PC-9 (cell line): Measurements from ENCODE around the gene TCF12. TPM values are rescaled to one million over a fixed set of nuclear protein-coding genes. Genes with fewer than 3 reads are reported as not detected.

Experiments
- BruUV-seq: library from RNA; stranded (reverse); fragments of 400-500 nt; replicated peaks from 2 replicates; lab custom pipeline; 2021; lab: Mats Ljungman, UMichigan
- CTCF ChIA-PET: fragments of 300-600 bp; sonication (Branson Sonifier 250); formaldehyde crosslinking; loops from one replicate; lab custom pipeline; 2022; ENCODE audit warnings: antibody characterized with exemption; lab: Charles Lee
- POLR2A ChIA-PET: fragments of 300-600 bp; sonication (Branson Sonifier 250); formaldehyde crosslinking; loops from one replicate; lab custom pipeline; 2022; ENCODE audit warnings: antibody characterized with exemption; ENCODE audit not compliant: unreplicated experiment; lab: Charles Lee
- DNase-seq, 2 experiments: peaks; one replicate each; pipeline versions ENCODE4 v3.0.0 to v3.0.0-alpha.2; 2015 to 2022; ENCODE audit warnings: mixed read lengths in 1 of 2
- H2AFZ ChIP-seq: fragments of 200-600 bp; sonication (generic); 2 replicates; pipeline ENCODE4 v1.8.1; 2017; ENCODE audit warnings: antibody characterized with exemption
- H3F3A ChIP-seq: fragments of 200-600 bp; sonication (generic); 2 replicates; pipeline ENCODE4 v1.8.1; 2017; ENCODE audit warnings: antibody characterized with exemption, mild to moderate bottlenecking, low read depth; ENCODE audit not compliant: insufficient read depth
- H3K27ac ChIP-seq: fragments of 200-600 bp; sonication (generic); 2 replicates; pipeline ENCODE4 v1.6.1; 2016; ENCODE audit warnings: mixed run types
- H3K27me3 ChIP-seq: fragments of 200-600 bp; sonication (generic); 2 replicates; pipeline ENCODE4 v1.6.1; 2016; ENCODE audit warnings: low read depth, mixed run types; ENCODE audit not compliant: insufficient read depth
- H3K36me3 ChIP-seq: fragments of 200-600 bp; sonication (generic); 2 replicates; pipeline ENCODE4 v1.6.1; 2016; ENCODE audit warnings: low read depth, mixed run types
- H3K4me1 ChIP-seq: fragments of 200-600 bp; sonication (generic); replicated peaks from 2 replicates; pipeline ENCODE4 v1.6.1; 2016; ENCODE audit warnings: mixed run types; ENCODE audit not compliant: insufficient read depth
- H3K4me2 ChIP-seq: fragments of 200-600 bp; sonication (generic); 2 replicates; pipeline ENCODE4 v1.6.1; 2017; ENCODE audit warnings: mixed run types
- H3K4me3 ChIP-seq: fragments of 200-600 bp; sonication (generic); 2 replicates; pipeline ENCODE4 v1.6.1; 2016; ENCODE audit warnings: mixed run types
- H3K79me2 ChIP-seq: fragments of 200-600 bp; sonication (generic); 2 replicates; pipeline ENCODE4 v1.6.1; 2017; ENCODE audit warnings: low read depth, mixed run types
- H3K9me2 ChIP-seq: fragments of 200-600 bp; sonication (generic); 2 replicates; pipeline ENCODE4 v1.8.1; 2017; ENCODE audit warnings: mild to moderate bottlenecking; ENCODE audit not compliant: insufficient read depth
- H3K9me3 ChIP-seq: fragments of 200-600 bp; sonication (generic); 2 replicates; pipeline ENCODE4 v1.8.1; 2016; ENCODE audit warnings: low read depth; ENCODE audit not compliant: insufficient read depth
- H4K20me1 ChIP-seq: fragments of 200-600 bp; sonication (generic); 2 replicates; pipeline ENCODE4 v1.8.1; 2017; ENCODE audit not compliant: insufficient read depth
- CTCF ChIP-seq: fragments of 200-600 bp; sonication (generic); conservative IDR thresholded peaks from 2 replicates; pipeline ENCODE4 v1.6.1; 2017; ENCODE audit warnings: mixed run types, antibody characterized with exemption, mild to moderate bottlenecking, moderate library complexity
- EZH2 ChIP-seq: fragments of 200-600 bp; sonication (generic); IDR thresholded peaks from 2 replicates; pipeline ENCODE4 v1.8.0; 2017; ENCODE audit warnings: antibody characterized with exemption, low read depth
- intact Hi-C: fragments of 100-400 bp; cut with micrococcal nuclease; formaldehyde crosslinking; loops from one replicate; pipeline ENCODE4 v1.10.0; 2022; ENCODE audit not compliant: unreplicated experiment
- total RNA-seq: library from RNA; stranded (reverse); gene quantifications from 2 replicates; pipeline ENCODE4 v1.2.3, GENCODE V29; 2021

Gene TCF12
- total RNA-seq, 1 experiment from 2014 or later: 60.1 TPM

- Histone ChIP-seq H4K20me1 (no peaks in the 10 kb centered on the region), H3K79me2 (no peaks in the 10 kb centered on the region), H3K9me2 (no peaks in the 10 kb centered on the region), H3F3A (no peaks in the 10 kb centered on the region), H3K4me1 (no peaks in the 10 kb centered on the region), H3K4me3 (no peak overlapping the region), H3K27ac (no peak overlapping the region), H2AFZ (no peak overlapping the region), H3K4me2 (no peak overlapping the region), H3K27me3 (no peaks in the 10 kb centered on the region), H3K9me3 (no peaks in the 10 kb centered on the region), H3K36me3 (no peaks in the 10 kb centered on the region)
- intact Hi-C loops: no loop called here
- no TSS peak for BruUV-seq
- ChIA-PET POLR2A (no interaction called here), CTCF (no interaction called here)
- DNase-seq: no peak
- TF ChIP-seq EZH2 (no peak), CTCF (no peak)
These were observed 278.4 kb downstream of the TCF12 start for GRCh38 chr15:57196865-57197264.

- H3K36me3 ChIP-seq: no peaks in the 10 kb centered on the region
- H4K20me1 ChIP-seq: no peaks in the 10 kb centered on the region
- H3K9me2 ChIP-seq: no peaks in the 10 kb centered on the region
- no peak overlapping the region for H3K27ac ChIP-seq
- H3K4me2 ChIP-seq: no peak overlapping the region
- intact Hi-C loops: no loop called here
- CTCF ChIA-PET: no interaction called here
- POLR2A ChIA-PET: no interaction called here
- H3K4me1 ChIP-seq: no peaks in the 10 kb centered on the region
- DNase-seq: no peak
- H3K79me2 ChIP-seq: no peaks in the 10 kb centered on the region
- no peak for TF ChIP-seq EZH2
- no peak for TF ChIP-seq CTCF
- no peak overlapping the region for H3K4me3 ChIP-seq
- no peaks in the 10 kb centered on the region for H3K9me3 ChIP-seq
- H2AFZ ChIP-seq: no peak overlapping the region
- H3K27me3 ChIP-seq: no peaks in the 10 kb centered on the region
- no TSS peak for BruUV-seq
- no peaks in the 10 kb centered on the region for H3F3A ChIP-seq
These were observed 279.7 kb downstream of the TCF12 start for GRCh38 chr15:57198131-57198530.

- no TSS peak for BruUV-seq
- Histone ChIP-seq H3K27ac (no peak overlapping the region), H3K9me3 (no peaks in the 10 kb centered on the region), H3K79me2 (no peaks in the 10 kb centered on the region), H3K4me2 (no peak overlapping the region), H3F3A (no peaks in the 10 kb centered on the region), H3K36me3 (no peaks in the 10 kb centered on the region), H4K20me1 (no peaks in the 10 kb centered on the region), H3K9me2 (no peaks in the 10 kb centered on the region), H3K27me3 (no peaks in the 10 kb centered on the region), H3K4me3 (no peak overlapping the region), H2AFZ (no peak overlapping the region), H3K4me1 (no peaks in the 10 kb centered on the region)
- intact Hi-C loops: no loop called here
- TF ChIP-seq EZH2: no peak
- ChIA-PET POLR2A (no interaction called here), CTCF (no interaction called here)
- DNase-seq: no peak
These were observed 280.3 kb downstream of the TCF12 start for GRCh38 chr15:57198654-57199291.

- no TSS peak for BruUV-seq
- Histone ChIP-seq H3F3A (no peaks in the 10 kb centered on the region), H4K20me1 (no peaks in the 10 kb centered on the region), H3K79me2 (no peaks in the 10 kb centered on the region), H2AFZ (no peak overlapping the region), H3K4me2 (no peak overlapping the region), H3K4me3 (no peak overlapping the region), H3K9me3 (no peaks in the 10 kb centered on the region), H3K36me3 (no peaks in the 10 kb centered on the region), H3K9me2 (no peaks in the 10 kb centered on the region), H3K4me1 (no peaks in the 10 kb centered on the region), H3K27me3 (no peaks in the 10 kb centered on the region), H3K27ac (no peak overlapping the region)
- no peak for DNase-seq
- ChIA-PET POLR2A (no interaction called here), CTCF (no interaction called here)
- intact Hi-C loops: no loop called here
- TF ChIP-seq CTCF (no peak), EZH2 (no peak)
These were observed 283.1 kb downstream of the TCF12 start for GRCh38 chr15:57201578-57201977.
